Head of caudate nucleus (tissue), 42 donors: ENCODE results near the gene DPP10.
"Not testable (repeated sequence)": the region's sequence is repeated elsewhere in the genome, so short reads cannot be mapped to it uniquely, and the experiment has no call there.

Experiments
- DNase-seq, 42 donors: peaks; one replicate each; pipeline versions ENCODE4 v3.0.0 to v3.0.0-alpha.2; 2020 to 2021; ENCODE audit warnings: mixed read lengths in 7 of 42
- intact Hi-C: fragments of 100-400 bp; cut with DNase I; formaldehyde crosslinking; loops from one replicate; pipeline ENCODE4 v1.15.0; 2022

The DPP10 gene

DNA sequence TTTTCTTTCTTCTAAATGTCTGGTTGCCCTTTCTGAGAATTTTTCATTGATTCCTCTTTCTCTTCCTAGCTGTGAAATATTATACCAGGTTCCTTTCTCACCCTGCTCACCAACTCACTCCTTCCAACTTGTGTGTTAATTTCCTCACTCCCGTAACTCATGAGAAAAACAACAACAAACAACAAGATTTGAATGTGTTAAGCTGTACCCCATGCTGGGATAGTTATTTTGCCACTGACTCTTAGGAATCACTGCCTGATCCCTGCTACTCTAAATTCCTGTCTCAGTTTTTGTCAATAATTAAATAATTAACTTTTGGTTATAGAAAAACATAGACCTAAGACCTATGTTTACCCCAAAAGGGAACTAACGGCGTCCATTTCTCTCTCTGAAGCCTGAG, 242.7 kb downstream of the DPP10 start:
- intact Hi-C loops, result no loop called here
- no peak for DNase-seq

DNA sequence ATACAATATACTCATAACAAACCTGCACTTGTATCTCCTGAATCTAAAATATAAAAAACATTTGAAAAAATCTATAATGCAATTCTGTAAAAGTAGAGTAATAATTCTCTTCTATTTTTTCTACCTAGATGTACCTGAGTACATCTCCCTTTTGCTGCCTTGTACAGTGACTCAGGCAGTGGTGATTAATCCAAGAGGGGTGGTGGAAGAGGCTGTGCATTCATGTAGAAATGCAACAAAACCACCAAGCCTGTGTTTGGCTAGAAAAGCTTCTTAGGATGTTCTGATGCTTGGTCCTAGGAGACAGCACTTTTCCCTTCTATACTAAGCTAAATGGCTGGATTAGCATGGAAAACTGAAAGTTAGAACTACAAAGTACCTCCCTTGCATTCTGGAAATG, 245.8 kb downstream of the DPP10 start:
- intact Hi-C loops, result no loop called here
- DNase-seq, result peak in 19 of 42 donors; percentile 3 to 60 (median 22)

DNA sequence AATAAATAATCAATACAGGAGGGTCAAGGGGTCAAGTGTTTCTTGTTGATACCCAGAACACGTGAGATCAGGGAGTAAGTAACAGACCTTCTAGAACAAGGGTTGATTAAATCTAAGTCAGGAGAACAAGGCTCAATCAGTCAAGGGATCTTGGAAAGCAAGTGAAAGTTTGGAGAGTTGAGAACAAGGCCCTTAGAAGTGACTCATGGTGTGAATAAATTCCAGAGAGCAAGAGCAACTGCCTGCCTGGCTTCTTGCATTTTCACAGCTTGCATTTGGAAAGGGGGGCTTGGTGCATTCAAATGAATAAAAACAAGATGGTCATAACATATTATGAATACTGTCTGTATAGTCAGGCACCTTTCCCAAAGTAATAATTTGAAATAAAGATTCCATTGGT, 256.1 kb downstream of the DPP10 start:
- intact Hi-C loops, result no loop called here

DNA sequence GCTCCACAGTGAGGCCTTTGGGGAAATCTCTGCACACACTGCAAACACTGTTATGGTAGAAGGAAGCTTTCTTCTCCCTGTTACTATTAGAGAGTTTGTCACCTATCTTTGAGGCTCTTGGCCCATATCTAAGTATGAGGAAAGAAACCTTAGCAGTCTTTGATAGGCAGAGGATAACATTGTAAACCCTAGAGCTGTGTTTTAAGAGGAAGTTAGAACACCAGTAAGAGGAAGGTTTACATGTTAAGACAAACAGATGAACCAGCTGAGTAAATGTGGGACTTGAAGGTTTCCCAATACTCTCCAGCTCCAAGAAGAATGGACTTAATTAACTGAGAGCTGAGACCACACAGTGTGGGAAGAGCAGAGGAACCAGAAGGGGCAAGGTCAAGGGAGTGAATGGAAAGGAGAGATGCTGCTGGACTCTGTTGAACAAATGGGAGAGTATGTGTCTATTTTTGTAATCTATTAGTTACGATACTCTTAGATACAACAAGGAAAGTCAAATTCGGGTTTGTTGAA, 257.0 kb downstream of the DPP10 start:
- no peak for DNase-seq
- intact Hi-C loops, result no loop called here

More for the DNA sequence above, 256.1 kb downstream of the DPP10 start:
- DNase-seq, result no peak

DNA sequence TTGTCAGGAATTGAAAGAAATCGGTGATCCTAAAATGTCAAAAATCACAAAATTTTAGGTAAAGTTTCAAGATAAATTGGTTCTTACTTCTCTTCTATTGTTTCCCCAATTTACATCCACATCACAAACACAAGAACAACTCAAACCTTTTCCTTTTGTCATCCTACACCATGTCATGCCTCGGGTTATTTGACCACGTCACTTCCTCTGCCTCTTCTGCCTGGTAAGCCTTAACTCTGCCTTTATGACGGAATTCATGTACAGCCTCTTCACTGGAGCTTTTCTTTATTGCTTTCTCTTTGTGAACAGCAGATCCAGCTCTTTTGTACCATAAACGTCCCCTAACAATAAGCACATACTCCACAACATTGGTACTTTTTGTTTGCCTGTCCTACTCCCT, 258.0 kb downstream of the DPP10 start:
- intact Hi-C loops, result no loop called here
- DNase-seq, result no peak

DNA sequence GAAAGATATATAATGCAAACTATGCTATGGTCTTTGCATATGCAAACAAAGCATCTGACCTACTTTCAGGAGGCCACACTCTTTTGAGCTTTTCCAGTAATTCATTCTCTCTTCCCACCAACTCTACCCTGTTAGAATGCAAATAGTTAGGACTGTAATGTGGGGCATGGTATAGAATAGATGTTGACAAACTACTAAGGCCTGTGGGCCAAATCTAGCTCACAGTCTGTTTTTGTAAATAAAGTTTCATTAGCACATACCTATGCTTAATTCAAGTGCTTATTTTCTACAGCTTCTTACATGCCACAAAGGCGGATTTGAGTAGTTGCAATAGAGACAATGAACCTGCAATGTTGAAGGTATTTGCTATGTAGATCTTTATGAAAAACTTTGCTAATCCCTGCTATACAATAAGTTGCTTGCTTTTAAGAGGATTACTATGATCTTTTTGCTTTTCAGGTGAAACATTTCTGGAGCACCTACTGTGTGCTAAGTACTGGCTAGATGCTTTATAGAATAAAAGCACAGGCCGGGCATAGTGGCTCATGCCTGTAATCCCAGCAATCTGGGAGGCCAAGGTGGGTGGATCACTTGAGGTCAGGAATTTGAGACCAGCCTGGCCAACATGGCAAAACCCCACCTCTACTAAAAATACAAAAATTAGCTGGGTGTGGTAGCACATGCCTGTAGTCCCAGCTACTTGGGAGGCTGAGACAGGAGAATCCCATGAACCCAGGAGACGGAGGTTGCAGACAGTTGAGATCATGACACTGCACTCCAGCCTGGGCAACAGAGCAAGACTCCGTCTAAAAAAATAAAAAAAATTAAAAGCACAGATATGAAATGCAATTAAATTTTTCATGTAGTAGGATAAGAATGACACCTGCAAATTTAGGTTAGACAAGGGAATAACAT, 267.8 kb downstream of the DPP10 start:
- intact Hi-C loops, result no loop called here
- DNase-seq, result no peak

DNA sequence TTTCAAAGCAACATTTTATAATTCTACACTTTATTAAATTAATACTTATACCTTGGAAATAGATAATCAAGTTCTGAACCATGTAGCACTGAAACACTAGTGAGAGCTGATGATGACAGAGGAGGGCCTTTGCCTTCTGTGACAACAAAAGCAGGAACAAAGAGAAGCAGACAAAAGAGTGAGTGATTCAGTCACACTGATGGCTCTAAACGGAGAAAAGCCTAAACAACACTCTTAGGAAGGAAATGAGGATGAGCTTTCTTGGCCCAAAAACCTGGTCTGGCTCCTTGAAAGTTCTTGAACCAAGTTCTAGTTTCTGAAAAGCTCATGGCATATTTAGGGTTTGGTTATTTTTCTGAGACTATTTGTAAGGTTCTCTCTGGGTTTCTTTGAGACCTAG, 271.9 kb downstream of the DPP10 start:
- DNase-seq, result peak in 5 of 42 donors; percentile 6 to 50 (median 18)
- intact Hi-C loops, result no loop called here

DNA sequence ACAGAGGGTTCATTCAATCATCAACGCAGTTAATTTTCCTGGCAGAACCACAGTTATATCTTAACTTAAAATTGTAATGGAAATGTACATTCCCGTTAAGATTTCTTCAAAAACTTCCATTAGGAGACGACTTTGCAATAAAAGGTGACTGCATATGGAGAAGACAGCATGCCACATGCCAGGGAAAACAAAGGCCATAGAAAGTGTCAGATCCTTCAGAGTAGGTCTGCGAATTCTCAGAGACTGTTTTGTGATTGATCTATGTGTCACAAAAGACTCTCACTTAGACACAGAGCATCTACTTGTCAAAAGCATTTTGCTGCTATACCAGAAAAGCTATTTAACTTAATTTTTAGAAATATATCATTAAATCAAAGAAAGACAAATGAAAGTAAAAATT, 274.6 kb downstream of the DPP10 start:
- intact Hi-C loops, result no loop called here
- DNase-seq, result no peak

DNA sequence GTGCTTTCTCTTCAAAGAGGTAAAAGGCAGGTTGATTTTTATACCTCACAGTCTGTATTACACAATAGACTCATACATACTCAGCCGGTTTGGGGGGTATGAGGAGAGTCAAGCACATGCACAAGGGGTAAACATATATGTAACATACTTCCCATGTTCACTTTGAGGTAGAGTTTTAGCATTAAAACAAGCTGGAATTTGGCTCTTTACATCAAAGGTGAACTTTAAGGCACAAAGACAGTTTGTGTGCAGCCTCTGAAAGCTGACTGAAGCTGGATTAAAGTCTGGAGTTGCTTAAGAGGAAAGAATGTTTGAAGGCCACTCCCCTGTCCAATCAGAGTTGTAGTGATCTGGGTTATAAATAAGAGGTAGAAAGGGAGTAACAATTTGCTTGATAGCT, 282.0 kb downstream of the DPP10 start:
- DNase-seq, result no peak
- intact Hi-C loops, result loop anchor here (10.0 kb wide), 1 partner anchor 360 kb away; no protein-coding TSS in a partner anchor

DNA sequence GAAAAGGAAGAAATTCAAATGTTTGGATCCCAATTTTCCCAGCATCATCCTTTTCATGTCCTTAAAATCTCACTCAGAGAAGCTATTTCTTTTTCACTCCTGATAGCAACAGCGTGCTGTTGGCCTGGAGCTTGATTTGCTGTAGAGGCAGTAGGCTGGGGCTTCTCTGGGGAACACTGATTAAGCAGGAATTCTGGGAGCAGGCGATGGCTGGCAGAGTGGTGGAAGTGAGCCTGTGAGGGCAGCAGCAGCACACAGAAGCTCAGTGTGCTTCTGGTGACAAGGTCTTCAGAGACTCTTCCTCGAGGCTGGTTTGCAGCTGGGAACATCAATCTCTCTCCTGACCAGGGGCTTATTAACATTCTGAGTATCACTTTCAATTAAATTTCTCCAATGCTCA, 284.6 kb downstream of the DPP10 start:
- intact Hi-C loops, result loop anchor here (10.0 kb wide), 1 partner anchor 358 kb away; no protein-coding TSS in a partner anchor
- peak; percentile 24 to 77 (median 51) for DNase-seq

DNA sequence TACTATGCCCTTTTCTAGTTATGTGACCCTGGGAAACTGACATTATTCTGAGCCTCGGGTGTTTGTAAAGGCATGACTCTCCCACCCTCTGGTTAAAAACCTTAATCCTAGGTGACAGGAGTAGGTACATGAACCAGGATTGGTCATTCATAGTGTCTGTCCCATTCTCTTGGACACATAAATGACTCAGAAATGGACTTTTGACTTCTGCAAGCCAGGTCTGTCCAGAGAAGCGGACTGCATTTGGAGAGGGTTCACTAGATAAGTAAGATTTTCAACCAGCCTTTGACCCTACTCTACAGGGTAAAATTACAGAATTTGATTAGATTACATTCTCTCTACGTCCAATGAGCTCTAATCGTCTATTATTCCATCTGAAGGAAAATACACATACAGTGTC, 285.9 kb downstream of the DPP10 start:
- intact Hi-C loops, result loop anchor here (10.0 kb wide), 1 partner anchor 356 kb away; no protein-coding TSS in a partner anchor

DNA sequence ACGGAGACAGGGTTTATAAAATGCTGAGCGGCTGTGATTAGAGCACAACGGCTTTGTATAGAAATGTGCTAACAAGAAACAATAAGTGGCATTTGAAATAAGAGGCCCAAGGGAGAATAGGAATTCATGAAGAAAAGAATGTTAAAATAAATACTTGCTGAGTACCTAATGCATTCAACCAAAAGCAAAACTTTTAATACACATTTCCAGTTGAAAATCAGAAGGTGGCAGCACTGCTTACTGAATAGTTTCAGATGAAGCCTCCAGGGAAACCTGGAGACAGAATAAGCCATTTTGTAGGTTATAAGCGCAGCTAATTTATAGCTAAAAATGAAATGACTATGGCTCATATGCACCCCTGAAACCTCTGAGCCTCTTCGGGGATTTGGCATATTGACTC, 286.6 kb downstream of the DPP10 start:
- peak in 12 of 42 donors; percentile 12 to 65 (median 24) for DNase-seq
- intact Hi-C loops, result loop anchor here (10.0 kb wide), 1 partner anchor 356 kb away; no protein-coding TSS in a partner anchor

More for the DNA sequence above, 285.9 kb downstream of the DPP10 start:
- DNase-seq, result no peak

DNA sequence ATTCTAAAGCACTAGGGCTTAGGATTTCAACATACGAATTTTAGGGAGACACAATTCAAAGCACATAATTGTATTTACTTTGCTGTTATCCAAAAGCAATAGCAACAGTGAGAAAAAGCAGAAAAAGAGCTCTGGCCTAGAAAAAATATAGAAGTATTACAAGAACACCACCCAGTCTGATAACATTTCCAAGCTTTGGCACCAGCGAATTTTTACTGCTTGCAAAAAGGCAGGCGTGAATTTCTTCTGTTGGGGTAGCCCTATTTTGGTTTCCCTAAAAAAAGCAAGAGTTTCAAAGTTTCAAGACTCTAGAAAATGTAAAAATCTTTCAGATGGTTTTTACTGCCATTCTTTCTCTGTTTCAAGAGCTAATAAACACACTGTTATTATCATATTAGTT, 292.7 kb downstream of the DPP10 start:
- intact Hi-C loops, result loop anchor here (5.0 kb wide), 1 partner anchor 77 kb away; no protein-coding TSS in a partner anchor
- DNase-seq, result no peak

DNA sequence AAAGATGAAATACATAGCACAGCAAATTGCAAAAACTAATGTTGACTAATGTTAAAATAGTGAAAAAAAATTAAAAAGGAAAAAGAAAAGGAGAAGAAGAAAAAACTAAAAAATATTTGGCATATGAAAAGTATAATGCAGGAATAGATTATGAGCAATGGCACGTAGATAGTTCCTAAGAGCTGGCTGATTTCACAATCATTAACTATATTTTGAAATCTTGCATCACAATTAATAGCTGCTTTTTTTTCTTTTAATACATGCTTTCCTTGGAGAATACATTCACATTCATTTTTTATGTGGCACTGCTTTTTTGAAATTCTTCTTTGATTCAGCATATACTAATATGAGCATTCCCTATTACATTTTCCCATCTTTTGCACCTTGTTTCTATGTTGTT, 299.8 kb downstream of the DPP10 start:
- DNase-seq, result no peak
- intact Hi-C loops, result no loop called here

DNA sequence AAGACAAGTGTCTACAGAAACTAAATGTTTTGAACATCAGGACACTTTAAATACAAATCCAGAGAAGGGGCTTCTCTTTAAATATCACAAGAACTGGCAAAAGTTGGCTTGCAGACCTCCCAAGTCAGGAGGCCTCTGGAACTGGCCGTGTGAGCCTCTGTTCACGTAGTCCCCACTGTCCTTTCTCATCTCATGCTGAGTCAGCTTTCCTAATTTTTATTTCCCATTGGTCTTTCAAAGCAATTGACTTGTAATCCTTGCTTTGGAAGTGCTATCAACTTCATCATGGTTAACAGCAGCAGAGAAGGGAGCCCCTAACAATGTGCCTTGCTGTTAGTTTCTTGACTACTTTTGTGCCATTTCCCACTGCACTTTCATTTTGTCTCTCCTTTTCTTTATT, 303.3 kb downstream of the DPP10 start:
- no peak for DNase-seq
- intact Hi-C loops, result no loop called here

DNA sequence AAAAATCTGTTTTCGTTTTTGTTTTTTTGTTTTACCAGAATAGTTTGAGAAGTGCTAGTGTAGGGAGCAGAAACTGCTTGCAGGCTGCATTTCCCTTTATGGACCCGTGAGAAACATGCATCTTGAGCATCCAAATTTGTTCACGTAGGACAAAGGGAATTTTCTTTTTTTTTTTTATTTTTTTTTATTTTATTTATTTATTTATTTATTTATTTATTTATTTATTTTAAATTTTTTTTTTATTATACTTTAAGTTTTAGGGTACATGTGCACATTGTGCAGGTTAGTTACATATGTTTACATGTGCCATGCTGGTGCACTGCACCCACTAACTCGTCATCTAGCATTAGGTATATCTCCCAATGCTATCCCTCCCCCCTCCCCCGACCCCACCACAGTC, 305.7 kb downstream of the DPP10 start:
- DNase-seq, intact Hi-C loops: not testable (repeated sequence)

DNA sequence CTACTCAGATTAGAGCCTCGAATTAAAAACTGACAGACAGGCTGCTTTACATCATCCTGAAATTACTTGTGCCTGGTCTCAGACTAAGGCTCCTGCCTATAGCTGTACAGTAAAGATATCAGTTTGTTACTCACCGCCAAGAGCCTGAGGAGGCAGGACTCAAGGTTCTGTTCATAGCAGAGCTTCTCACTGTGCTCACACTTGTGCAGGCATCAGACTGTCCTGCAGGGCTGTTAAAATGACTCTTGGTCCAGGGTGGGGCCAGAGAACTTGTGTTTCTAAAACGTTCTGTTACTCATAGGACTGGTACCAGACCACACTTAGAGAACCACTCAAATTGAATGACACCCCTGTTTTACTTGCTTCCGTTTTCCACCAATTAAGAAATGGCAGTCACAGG, 310.0 kb downstream of the DPP10 start:
- DNase-seq, result no peak
- intact Hi-C loops, result no loop called here

DNA sequence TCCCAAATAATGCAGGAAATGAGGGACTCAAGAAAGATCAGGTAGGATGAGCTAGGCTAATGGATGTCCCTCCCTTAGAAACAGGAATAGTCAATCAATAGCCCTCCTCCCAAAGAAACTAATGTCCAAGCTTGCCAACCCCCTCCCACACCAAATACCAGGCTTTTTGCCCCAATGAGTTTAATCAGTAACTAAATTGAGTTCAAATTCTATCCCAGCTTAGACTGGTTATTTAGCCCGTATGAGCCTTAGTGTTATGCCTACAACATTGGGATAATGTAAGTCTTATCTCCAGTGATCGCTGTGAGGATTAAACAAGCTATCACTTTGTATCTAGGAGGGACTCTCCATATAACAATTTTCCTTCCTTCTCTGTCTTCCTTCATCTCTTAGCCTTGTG, 310.7 kb downstream of the DPP10 start:
- intact Hi-C loops, result no loop called here
- DNase-seq, result no peak

DNA sequence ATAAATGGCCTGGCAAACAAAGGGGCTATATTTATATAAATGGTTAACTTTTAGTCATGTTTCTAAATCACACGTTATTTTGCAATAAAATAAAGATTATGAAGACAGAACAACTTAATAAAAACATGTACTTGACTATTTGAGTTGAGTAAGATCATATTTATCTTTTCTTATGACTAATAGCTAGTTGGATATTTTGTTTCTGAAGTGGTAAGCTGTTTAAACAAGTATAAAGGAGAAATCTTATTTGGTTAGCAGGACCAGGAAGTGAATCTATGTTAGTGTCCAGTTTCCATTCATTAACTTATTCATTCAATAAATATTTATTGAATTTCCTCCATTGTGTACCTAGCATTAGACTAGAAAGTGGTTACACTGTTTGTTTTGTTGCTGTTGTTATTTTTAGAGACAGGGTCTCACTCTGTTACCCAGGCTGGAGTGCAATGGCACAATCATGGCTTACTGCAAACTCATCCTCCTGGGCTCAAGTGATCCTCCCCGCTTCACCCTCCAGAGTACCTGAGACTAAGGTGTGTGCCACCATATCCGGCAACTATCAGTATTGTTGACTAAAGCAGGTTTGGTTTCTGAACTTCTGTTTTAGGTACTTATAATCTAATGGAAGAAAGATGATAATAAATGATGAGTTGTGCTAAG, 312.6 kb downstream of the DPP10 start:
- DNase-seq, result no peak
- intact Hi-C loops, result no loop called here

DNA sequence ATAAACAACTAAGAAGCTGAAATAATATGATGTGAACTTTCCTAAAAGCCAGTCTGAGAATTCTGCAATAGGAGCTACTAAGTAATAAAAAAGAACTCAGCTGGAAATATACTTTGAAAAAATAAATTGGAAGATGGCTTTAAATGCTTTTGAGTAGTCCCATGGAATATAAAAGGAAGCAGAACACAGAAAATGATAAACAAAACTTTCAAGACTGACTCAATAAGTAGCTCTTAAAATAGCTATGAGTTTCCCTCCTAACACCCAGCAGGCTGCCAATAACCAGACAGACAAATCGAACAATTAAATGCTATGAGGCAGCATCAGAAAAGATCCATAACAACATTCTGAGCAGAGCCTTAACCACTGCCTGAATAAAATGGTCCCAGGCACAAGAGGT, 319.9 kb downstream of the DPP10 start:
- intact Hi-C loops, result no loop called here
- no peak for DNase-seq
